LNCAP (cell line): ENCODE results near the gene GTSF1L.
A peak's percentile ranks its signal among the peaks of the same experiment; 100 is the strongest.

Experiments used
- CTCF ChIP-seq: fragments of 450-650 bp; IDR thresholded peaks from 2 replicates; pipeline ENCODE4 v1.5.1; 2017; ENCODE audit warnings: mild to moderate bottlenecking

GTSF1L gene

GRCh38 chr20:43751167-43752050 lies 24.6 kb upstream of the GTSF1L start:
- no peak for TF ChIP-seq CTCF

- no peak for TF ChIP-seq CTCF
These were observed 24.0 kb upstream of the GTSF1L start for GRCh38 chr20:43750774-43751166.

DNA sequence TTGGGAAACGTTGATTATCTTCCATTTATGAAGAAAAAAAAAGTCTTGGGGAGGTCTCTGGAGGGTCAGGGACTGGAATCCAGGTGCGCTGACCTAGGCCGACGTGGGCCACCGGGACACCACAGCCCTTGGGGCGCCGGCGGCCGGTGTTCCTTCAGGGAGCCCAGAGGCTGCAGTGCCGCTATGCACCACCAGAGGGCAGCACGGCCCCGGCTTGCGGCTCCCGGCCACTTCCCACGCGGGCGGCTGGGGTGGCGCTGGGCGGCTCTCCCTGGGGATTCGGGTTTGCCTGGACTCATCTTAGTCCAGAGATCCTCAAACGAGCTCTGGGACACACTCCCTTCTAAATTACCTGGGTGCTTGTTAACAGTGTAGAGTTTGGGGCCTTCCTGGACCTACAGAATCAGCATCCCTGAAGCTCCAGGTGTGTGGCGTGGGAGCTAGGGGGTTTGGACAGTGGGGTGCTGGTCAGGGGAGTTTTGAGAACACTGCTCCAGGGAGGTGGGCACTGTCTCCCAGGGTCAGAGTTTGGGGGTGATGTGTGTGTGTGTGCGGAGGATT lies 23.0 kb upstream of the GTSF1L start:
- TF ChIP-seq CTCF = peak; percentile 98

DNA sequence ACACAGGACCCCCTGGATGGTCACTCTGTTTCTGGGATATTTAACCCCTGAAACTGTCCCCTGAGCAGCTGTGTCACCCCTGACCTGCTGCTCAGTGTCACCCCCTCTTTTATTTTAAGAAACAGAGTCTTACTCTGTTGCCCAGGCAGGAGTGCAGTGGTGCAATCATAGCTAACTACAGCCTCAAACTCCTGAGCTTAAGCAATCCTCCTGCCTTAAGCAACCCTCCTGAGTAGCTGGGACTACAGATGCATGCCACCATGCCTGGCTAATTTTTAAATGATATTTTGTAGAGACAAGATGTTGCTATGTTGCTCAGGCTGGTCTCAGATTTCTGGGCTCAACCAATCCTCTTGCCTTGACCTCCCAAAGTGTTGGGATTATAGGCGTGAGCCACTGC lies 21.5 kb upstream of the GTSF1L start:
- no peak for TF ChIP-seq CTCF

- TF ChIP-seq CTCF = no peak
These were observed 19.7 kb upstream of the GTSF1L start for GRCh38 chr20:43746344-43747137.

GRCh38 chr20:43744966-43745730 lies 18.3 kb upstream of the GTSF1L start:
- no peak for TF ChIP-seq CTCF

DNA sequence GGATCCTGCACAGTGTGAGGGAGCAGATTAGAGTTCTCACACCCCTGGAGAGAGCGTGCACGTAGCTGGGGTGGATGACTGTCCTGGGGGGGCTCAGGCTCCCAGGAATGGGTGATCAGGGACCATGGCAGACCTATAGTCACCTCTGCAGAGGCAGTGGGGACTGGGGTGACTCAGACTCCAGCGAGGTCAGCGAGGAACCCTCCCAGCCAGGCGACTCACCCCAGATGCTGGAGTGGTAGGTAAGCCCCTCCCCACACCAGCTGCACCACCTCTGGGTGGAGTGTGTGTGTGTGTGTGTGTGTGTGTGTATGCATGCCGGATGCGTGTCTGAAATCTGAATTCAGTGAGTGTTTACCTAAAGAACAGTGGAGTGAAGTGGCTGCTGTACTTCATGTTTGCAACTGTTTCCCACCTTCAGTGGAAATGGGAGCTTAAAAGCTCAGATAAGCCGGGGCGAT lies 17.4 kb upstream of the GTSF1L start:
- TF ChIP-seq CTCF = no peak
